OCI-LY3 (cell line): Measurements from ENCODE around the gene PSMC3IP.

Experiments
- EZH2phosphoT487 ChIP-seq: fragments of 200-600 bp; shearing (Covaris generic); IDR thresholded peaks from 2 replicates; pipeline ENCODE4 v1.6.1; 2018; ENCODE audit warnings: antibody characterized with exemption, mixed run types, low read depth
- TF ChIP-seq, protein P1 (sequence below): fragments of 200-600, 300-600 bp; sonication (generic); IDR thresholded peaks from 2 replicates; pipeline ENCODE4 v1.5.1; 2014; ENCODE audit warnings: antibody characterized with exemption, low read length, low read depth

DNA sequence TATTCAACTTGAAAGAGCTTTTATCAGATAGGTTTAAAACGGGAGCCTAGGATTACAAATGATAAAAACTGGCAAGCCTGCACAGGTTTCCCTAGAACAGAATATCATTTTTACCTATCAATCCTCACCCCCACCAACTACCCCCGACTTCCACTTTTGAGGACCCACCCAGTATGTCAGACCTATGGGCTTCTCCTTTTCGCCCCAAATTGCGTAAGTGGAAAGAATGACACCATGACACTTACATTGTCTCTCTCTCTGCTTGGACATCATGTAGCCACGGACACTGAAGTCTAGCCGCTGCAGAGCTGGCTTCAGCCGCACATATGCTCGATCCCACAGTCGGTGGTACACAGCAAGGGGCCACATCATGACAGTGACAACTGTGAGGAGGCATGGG, 7.4 kb upstream of the PSMC3IP start:
- TF ChIP-seq, protein P1, sequence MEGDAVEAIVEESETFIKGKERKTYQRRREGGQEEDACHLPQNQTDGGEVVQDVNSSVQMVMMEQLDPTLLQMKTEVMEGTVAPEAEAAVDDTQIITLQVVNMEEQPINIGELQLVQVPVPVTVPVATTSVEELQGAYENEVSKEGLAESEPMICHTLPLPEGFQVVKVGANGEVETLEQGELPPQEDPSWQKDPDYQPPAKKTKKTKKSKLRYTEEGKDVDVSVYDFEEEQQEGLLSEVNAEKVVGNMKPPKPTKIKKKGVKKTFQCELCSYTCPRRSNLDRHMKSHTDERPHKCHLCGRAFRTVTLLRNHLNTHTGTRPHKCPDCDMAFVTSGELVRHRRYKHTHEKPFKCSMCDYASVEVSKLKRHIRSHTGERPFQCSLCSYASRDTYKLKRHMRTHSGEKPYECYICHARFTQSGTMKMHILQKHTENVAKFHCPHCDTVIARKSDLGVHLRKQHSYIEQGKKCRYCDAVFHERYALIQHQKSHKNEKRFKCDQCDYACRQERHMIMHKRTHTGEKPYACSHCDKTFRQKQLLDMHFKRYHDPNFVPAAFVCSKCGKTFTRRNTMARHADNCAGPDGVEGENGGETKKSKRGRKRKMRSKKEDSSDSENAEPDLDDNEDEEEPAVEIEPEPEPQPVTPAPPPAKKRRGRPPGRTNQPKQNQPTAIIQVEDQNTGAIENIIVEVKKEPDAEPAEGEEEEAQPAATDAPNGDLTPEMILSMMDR = no peak
- TF ChIP-seq EZH2phosphoT487 = no peak
